ENCODE measurements around the gene ALDH3A2.

ALDH3A2 gene

DNA sequence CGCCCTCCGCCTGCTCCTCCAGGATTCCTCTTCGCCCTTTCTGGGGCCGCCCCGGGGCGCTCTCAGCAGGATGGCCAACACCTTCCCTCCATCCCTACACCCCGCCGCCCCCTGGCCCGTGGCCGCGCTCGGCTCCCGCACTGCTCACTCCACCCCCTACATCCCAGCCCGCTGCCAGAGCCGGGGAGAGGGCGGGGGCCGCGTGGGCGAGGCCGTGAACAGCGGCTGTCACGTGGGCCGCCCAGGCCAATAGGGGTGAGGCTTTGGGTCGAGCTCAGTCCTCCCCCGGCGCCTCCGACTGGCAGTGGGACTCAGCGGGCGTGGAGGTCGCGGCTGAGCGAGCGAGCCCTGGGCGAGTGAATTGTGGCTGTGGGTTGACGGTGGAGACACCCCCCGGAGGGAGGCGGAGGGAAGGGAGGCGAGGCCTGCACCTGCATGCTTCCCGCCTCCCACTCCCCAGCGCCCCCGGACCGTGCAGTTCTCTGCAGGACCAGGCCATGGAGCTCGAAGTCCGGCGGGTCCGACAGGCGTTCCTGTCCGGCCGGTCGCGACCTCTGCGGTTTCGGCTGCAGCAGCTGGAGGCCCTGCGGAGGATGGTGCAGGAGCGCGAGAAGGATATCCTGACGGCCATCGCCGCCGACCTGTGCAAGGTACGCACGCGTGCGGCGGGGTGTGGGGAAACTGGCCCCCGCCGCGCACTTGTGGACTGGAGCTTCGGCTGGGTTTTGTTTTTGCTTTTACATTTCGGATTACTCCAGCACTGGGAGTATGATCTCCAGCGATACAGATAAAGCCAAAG is at the start of gene ALDH3A2:
ALDH3A2 (plus strand) TSS at position 277 of the 799 bp plus-strand sequence; CDS start at position 498, 221 bp downstream.
- DNase-seq (ENCODE audit: low read depth), result peak; percentile 55

DNA sequence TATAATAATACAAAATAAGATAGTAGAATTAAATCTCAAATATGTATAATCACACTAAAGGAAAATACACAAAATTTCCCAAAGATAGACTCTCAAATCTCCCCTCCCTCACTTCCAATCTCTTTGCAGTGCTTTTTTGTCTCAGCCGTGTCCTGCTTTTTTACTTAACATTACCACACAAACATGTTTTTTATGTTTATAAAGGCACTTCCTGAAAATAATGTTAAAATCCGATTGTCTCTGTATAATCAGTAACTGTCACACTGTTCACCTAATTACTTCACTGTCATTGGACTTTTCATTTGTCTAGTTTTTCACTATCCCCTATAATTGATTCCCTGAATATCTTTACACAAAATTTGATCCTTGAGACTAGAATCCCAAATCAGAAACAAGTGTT is 38.2 kb upstream of the ALDH3A2 start:
- no peak for DNase-seq (ENCODE audit: low read depth)

DNA sequence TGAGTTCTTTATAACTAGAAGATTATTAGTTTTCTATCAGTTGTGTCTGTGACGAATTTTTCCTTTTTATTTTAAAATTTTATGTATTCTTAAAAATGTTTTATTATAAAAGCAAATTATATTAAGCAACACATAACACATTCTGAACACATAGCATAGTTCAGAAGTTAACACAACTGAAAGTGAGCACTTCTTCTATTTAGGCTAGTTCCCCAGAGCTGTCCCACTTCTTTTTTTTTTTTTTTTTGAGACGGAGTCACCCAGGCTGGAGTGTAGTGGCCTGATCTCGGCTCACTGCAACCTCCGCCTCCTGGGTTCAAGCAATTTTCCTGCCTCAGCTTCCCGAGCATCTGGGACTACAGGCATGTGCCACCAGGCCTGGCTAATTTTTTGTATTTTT is 37.7 kb upstream of the ALDH3A2 start:
- DNase-seq (ENCODE audit: low read depth), result no peak

DNA sequence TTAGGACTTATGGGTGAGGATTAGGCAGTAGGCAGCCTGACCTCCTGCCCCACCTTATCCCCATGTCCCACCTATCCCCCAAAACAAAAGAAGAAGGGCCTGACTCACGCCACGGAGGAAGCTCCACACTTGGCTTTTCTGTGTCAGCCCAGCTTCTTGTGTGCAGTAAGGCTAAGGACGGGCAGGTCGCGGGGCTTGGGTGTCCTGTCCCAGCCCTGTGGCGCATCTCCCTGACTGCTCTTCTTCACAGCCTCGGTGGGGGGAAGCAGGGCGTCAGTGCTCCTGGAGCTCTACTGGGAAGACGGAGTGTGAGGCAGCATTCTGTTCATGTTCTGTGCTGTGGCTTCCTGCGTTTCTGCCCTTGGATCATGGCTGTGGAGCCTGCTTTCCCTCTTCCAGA is 34.6 kb upstream of the ALDH3A2 start:
- DNase-seq (ENCODE audit: low read depth), result no peak

DNA sequence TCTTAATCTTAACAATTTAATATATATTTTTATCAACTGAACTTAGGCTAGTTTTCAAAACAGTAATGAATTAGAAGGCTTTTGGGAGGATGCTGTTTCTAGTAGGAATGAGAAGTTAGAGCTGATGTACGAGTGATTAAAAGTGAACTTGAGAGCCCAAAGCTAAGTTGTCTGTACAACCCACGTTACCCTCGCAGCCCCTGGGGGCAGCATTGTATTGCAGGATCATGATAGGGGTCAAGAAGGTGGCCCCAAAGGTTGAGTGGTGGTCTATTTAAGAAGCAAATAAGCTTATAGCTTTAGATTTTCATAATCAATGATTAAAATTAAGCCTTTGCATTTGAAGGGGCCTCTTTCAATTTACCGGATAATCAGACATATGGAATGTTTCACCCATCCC is 33.7 kb upstream of the ALDH3A2 start:
- no peak for DNase-seq (ENCODE audit: low read depth)

DNA sequence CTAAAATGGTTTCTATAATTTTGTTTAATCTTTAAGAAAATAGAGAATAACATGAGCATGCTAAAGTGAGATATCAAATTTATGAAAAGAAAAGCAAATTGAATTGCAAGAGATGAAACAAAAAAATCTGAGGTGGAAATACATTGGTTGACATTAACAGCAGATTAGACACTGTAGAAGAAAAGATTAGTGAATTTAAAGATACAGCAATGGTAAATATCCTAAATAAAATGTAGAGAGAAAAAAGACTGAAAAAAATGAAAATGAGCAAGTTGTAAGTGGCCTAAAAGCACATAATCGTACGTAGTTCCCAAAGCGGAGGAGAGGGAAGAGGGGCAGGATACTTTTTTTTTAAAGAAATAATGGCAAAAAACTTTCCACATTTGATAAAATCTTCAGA is 30.5 kb upstream of the ALDH3A2 start:
- DNase-seq (ENCODE audit: low read depth), result no peak

DNA sequence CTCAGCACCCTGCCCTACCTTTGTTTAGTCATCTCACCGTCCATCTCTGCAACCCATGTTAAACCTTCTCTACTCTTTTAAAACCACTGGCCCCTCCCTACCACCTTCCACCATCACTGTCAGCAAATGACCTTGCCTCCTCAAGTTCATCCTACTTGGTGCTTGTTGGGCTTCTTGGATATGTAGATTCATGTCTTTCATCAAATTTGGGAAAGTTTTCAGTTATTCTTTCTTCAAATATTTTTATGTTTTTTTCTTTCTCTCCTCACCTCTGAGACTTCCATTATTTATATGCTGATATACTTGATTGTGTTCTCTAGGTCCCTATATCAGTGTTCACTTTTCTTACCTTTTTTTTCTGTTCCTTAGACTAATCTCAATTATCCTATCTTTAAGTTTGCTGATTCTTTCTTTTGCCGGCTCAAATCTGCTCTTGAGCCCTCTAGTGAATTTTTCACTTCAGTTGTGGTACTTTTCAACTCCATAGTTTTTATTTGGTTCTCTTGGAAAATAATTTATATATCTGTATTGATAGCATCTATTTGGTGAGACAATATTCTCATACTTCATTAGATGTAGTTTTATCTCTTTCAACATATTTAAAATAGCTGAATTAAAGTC is 28.7 kb upstream of the ALDH3A2 start:
- DNase-seq (ENCODE audit: low read depth), result no peak

DNA sequence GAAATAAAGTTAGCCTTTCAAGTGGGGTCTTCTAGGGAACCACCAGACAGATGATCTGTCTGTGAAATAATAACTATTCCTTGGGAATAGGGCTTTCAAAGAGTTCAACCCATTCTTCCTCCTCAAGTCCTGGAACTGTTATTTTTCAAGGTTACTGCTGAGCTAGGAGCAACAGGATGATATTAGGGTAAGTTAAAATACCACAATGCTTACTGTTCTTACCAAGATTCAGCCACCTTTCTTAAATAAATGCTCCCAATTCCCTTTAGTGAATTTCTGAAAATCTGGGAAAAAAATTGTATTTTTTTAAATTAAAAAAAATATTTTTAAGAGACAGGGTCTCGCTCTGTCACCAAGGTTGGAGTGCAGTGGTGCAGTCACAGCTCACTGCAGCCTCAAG is 26.9 kb upstream of the ALDH3A2 start:
- DNase-seq (ENCODE audit: low read depth), result no peak

DNA sequence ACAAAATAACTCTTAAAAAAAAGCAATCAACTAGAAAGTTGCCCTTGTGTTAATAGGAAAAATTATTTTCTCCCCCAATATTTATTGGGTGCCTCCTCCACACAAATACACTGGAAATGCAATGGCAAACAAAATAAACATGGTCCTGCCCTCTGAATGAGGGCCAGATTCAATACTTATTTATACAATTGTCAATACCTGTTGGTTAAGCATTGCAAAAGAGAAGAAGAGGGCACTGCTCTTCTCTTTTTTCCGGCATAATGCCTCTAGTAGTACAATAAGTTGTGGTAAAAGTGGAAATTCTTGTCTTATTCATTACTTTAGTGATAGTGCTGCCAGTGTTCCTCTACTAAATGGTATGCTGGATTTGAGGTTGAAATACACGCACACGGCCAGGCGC is 22.5 kb upstream of the ALDH3A2 start:
- no peak for DNase-seq (ENCODE audit: low read depth)

DNA sequence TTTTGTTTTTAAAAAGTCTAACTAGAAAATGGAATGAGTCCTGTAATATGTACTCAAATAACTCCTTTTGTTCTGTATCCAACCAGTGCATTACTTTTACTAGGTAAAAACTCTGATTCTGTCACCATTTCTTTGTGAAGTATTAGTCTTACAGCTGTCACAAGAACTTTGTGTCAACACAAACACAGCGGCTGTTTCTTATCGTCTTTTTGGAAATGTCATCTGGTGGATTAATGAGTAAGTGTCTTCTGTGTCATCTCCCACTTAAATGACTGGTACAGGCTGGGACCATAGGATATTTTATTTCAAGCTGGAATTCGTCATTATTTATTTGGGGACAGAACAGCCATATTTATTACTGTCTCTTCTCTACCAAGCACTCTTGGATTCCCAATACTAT is 19.1 kb upstream of the ALDH3A2 start:
- DNase-seq (ENCODE audit: low read depth), result no peak

DNA sequence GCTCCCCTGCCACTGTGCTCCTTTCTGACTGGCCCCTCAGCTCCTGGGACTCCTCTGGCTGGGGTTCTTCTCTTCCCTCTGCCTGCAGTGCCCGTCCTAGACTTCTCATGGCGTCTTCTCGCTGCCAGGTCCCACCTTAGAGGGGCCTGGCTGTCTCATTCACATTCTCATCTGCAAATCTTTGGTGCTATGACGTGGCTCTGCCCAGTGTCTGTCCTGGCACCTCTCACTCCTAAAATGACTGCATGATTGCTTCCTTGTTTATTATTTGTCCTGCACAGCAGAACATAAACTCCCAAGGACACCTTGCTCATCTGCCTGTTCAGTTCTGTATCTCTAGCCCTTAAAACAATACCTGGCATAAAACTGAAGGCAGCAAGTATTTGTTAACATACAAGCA is 18.5 kb upstream of the ALDH3A2 start:
- no peak for DNase-seq (ENCODE audit: low read depth)

DNA sequence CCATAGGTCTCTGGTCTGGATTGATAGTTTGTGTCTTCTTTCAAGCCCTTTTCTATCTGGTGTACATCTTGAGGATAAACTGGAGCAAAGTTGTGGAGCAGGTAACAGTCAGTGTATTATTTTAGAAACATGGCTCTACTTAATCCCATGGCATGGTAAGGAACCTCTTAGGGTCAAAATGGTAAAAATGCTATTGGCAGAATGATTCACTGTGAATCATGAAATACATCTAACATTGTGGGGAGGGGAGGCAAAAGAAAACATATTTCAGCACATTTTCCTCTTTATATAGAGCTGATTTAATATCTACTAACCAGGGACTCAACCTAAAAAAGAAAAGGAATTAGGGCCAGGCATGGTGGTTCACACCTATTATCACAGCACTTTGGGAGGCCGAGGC is 17.9 kb upstream of the ALDH3A2 start:
- no peak for DNase-seq (ENCODE audit: low read depth)

DNA sequence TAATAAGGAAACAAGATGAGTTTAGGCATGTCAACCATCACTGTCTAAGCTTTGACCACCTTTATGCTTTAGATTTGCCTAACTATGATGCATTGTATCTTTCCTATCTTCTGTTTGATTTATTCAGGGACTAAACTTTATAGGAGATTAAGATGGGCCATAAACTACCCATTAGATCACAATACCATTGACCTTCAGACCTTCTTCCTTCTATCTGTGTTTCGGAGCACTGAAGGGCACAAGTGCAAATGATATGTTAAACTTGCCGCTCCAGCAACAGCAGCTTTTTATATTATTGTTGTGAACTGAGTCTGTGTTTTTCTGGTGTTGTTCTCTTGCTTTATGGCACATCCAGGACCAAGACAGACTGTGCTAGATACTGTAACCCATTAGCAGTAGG is 16.6 kb upstream of the ALDH3A2 start:
- no peak for DNase-seq (ENCODE audit: low read depth)

DNA sequence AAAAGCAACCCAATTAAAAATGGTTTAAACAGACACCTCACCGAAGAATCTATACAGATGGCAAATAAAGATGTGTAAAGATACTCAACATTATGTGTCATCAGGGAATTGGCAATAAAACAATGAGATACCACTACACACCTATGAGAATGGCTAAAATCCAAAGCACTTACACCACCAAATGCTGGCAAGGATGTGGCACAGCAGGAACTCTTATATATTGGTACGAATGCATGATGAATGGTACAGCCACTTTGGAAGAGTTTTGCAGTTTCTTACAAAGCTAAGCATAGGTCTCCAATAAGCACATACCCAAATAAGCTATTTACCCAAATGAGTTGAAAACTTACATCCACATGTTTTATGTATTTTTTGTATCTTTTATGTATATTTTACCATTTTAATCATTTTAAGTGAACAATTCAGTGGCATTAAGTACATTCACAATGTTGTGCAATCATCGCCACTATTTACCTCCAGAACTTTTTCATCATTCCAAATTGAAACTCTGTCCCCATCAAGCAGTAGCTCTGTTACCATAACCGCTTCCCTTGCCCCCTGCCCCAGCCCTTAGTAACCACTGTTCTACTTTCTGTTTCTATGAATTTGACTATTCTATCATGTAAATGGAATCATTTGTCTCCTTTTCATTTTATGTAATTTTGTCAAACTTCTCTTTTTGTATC is 6.7 kb upstream of the ALDH3A2 start:
- no peak for DNase-seq (ENCODE audit: low read depth)

DNA sequence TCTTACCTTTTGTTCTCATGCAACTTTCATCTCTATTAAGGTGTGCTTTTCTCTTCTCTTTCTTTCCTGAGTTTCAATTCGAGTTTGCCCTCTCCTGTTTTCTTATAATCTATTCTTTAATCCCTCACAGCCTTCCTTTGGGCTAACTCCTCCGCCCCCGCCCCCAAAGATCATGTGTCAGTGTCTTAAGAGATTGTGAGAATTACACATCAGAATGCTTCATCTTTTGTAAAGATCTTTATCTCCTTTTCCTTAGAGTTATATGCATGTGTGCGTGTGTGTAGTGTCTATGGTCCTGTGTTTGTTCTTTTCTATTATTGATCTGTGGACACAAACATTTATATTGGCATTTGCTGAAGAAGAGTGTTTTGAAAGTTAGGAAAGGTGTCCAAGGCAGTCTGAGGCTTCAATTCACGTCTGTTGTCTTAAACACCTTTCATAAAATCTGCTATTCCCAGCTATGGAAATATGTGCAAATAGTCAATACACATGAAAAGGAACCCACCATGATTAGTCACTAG is 6.1 kb upstream of the ALDH3A2 start:
- DNase-seq (ENCODE audit: low read depth), result no peak

DNA sequence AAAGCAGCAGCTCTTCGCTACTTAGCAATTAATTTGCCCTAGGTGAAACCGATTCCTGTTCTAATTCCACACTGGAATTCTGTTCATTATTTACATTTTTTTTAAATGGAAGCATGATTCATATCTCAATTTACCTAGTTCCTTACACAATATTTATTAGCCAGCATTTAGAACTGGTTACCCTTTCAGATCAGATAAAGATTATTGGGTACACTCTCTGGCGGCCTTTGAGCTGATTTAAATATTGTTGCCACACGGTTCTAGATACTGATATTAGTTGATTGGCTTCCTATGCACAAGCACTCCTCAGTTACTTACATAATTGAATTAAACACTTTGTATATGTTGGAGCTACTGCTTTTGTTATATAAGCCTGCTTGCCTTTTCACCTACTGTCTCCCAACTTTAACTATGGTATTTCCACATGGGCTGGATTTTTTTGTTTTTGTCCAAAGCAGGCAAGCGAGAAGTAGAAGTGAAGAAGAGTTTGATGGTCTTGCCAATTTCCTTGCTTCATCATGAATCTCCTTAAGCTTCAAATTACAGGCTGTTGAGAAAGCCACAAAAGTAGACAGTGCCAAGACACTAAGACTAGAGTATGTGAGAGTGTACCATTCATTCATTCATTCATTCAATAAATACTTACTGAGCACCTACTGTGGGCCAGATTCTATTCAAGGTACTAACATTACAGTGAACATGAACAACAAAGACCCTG is 3.9 kb upstream of the ALDH3A2 start:
- no peak for DNase-seq (ENCODE audit: low read depth)

DNA sequence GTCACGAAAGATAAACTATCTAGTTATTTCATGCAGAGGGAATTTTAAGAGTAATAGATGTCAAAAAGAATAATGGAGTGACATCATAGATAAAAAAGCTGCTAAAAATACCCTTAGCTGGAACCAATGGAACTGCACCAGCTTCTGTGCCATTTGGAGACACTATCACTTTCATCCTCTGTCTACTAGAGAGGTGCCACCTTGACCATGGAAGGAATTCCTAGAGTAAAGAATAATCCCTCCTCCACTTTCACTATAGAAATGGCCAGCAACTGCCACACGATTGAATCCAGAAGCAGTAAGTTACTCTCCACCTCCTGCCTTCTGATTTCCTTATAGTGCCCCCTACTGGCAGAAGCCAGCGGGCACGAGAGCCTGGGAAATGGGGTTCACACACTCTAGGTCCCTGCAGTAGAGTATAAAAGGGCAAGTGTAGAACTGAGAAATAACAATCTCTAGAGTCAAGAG is 2.8 kb upstream of the ALDH3A2 start:
- DNase-seq (ENCODE audit: low read depth), result no peak

DNA sequence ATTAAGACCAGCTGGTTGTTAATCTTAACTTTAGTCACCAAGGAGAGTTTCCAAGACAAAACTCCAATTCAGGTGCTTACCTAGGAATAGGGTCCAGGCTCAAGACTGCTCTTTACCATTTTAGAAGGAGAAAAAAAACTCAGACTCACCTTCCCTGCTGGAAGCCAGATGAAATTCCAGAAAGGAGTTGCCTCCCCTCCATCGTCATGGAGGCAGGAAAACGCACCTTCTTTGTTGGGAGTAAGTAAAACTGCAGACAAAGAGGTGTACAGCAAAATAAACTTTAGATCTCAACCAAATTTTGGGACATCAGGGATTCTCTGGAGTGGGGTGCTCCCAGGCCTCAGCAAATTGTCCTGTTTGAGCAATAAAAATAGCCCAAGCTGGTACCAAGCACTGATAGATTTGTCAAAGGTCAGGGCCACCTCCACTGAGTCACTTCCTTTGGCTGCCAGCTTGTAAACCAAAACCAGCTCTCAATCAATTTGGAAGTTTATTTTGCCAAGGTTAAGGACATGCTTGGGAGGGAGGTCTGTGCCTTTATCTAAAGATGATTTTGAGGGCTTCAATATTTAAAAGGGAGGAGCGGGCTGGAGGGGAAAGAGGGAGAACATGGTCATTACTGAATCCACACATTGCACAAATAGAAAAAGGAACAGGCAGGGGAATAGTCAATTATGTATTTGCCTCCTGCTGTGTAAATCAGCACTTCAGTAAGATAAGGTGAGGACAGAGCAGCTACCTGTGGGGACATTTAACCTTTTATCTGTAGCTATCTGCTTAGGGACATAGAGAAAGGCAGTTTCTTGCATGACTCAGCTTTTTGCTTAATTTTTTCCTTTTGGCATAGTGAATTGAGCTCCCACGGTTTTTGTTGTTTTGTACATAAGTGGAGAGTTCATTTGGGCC is 1.5 kb upstream of the ALDH3A2 start:
- DNase-seq (ENCODE audit: low read depth), result no peak

DNA sequence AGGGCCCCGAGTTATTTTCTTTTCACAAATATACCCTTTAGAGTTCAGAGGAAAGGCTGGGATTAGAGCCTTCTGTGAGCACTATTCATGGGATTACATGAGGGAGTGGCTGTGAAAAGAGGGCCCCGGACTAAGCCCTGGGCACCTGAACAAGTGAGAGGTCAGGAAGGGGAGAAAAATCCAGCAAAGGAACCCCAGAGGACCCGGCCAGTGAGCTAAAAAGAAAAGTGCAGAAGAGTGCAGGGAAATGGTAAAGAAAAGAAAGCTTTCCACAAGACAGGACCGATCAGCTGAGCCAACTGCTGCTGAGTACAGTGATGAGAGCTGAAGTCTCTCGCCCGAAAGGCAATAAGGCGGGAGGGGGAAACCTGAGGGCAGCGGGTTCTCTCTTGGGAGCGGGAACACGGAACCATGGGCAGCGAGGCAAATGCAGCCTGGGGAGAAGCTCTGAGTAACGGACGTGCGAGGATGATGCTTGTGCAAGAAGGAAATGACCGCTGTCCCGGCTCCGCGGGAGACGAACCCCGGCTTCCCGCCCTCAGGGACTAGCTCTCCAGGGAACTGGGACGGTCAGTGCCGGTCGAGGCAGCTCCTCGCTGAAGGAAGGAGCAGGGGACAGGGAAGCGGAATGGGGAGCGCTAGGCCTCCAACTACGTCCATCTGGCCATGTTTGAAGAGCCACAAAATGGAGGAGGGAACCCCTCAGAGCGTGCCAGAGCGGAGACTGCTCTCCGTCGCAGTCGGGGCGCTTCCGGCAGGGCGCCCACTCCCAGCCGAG is 665 bp upstream of the ALDH3A2 start:
- peak; percentile 34 for DNase-seq (ENCODE audit: low read depth)

DNA sequence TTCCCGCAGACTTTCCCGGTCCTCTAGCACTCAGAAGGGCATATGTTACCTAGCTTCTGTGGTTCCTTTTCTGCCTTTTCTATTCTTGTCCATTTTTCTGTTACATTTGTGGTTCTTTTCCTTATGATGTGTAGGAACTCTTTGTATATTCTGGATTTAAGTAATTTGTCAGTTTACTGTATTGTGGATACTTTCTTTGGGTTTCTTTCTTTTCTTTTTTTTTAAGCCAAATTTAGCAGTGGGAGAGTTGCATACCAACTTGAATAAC is 657 bp downstream of the ALDH3A2 start:
- no peak for DNase-seq (ENCODE audit: low read depth)

DNA sequence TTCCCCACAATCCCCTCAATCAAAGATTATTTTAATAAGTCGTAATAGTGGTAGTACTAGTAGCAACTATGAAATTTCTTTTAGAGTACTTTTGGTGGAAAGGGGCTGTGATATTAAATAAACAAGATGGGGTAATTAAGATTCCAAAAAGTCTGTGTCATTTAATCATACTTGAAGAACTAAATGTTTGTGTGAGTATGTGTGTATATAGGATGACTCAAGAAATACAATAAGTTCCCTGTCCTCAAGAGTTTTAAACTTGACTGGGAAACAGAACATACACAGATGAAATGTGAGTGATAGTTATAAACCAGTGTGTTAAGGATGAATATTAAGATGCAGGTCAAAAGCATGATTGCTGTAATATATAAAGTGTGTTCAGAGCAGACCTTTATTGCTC is 2.3 kb downstream of the ALDH3A2 start:
- DNase-seq (ENCODE audit: low read depth), result no peak
